Bronchial epithelial cell (primary cell): ENCODE results near the gene CFB. TPM values are rescaled to one million over a fixed set of nuclear protein-coding genes. Genes with fewer than 3 reads are reported as not detected.

ENCODE experiments used
- DNase-seq: peaks from one replicate; pipeline ENCODE4 v3.0.0-alpha.2; 2010; ENCODE audit warnings: low read depth
- FAIRE-seq: peaks from 2 replicates; lab custom pipeline; 2011; peaks lifted over from hg19 to GRCh38; lab: Jason Lieb, UNC
- H3K27me3 ChIP-seq: 2 replicates; pipeline ENCODE4 v1.5.1; 2011; ENCODE audit warnings: low read length; ENCODE audit not compliant: control insufficient read depth, insufficient read depth
- H3K36me3 ChIP-seq: 2 replicates; pipeline ENCODE4 v1.5.1; 2011; ENCODE audit warnings: low read length; ENCODE audit not compliant: control insufficient read depth, insufficient read depth
- H3K4me3 ChIP-seq: 2 replicates; pipeline ENCODE4 v1.5.1; 2011; ENCODE audit warnings: mild to moderate bottlenecking, low read depth, low read length, control low read depth
- total RNA-seq: library from RNA; depleted of rRNA; stranded (reverse); fragments of >200 nt; gene quantifications from 2 replicates; pipeline ENCODE4 v1.2.1, GENCODE V29; 2014
- TF ChIP-seq, protein P1 (sequence below): IDR thresholded peaks from 2 replicates; pipeline ENCODE4 v1.5.1; 2011; ENCODE audit warnings: mild to moderate bottlenecking, moderate library complexity, low read length, control low read depth, inconsistent platforms; ENCODE audit not compliant: insufficient read depth, severe bottlenecking

The CFB gene
- total RNA-seq, 1 donor from 2014 or later, result 2.6 TPM

DNA sequence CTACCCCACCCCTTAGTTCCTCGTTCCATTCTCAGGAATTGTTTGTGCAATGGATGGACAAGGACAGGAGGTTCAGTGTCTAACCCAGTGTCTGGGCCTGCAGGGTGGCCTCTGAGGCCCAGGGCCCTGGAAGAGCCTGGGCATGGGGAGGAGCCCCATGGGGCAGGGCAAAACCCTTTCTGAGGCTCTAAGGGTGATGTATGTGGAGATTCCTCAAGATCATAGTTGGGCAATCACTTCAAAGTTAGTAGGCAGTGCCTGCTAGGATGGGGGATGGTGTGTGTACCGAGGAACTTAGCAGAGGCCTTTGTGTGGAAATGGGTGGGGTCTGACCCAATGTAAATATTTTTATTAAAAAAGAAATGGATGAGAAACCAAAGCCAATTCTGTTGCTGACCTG lies 25.1 kb upstream of the CFB start:
- Histone ChIP-seq H3K27me3 (no peaks in the 10 kb centered on the region), H3K36me3 (no peaks in the 10 kb centered on the region), H3K4me3 (no peak overlapping the region)
- DNase-seq (no peak), FAIRE-seq (no peak)
- TF ChIP-seq, protein P1, sequence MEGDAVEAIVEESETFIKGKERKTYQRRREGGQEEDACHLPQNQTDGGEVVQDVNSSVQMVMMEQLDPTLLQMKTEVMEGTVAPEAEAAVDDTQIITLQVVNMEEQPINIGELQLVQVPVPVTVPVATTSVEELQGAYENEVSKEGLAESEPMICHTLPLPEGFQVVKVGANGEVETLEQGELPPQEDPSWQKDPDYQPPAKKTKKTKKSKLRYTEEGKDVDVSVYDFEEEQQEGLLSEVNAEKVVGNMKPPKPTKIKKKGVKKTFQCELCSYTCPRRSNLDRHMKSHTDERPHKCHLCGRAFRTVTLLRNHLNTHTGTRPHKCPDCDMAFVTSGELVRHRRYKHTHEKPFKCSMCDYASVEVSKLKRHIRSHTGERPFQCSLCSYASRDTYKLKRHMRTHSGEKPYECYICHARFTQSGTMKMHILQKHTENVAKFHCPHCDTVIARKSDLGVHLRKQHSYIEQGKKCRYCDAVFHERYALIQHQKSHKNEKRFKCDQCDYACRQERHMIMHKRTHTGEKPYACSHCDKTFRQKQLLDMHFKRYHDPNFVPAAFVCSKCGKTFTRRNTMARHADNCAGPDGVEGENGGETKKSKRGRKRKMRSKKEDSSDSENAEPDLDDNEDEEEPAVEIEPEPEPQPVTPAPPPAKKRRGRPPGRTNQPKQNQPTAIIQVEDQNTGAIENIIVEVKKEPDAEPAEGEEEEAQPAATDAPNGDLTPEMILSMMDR, result no peak

DNA sequence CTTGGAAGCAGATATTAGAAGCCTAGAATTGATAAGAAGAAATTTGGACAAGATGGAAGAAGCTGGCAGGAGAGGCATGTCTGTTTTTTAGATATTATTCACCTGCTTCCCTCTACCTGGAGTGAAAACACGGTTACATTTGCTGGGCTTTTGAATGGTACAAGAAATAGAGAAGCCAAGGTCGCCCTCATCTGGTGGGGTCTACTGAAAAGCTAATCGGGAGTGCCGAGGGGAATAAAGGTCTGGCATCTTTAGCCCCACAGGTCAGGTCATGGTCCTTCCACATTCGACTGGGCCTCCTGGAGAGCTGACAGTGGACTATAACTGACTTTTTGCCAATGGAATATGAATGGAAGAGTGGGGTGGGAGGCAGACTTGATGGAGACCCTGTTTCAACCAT lies 23.0 kb upstream of the CFB start:
- H3K36me3 ChIP-seq, result no peaks in the 10 kb centered on the region
- DNase-seq (no peak), FAIRE-seq (no peak)
- no peaks in the 10 kb centered on the region for H3K27me3 ChIP-seq
- no peak overlapping the region for H3K4me3 ChIP-seq
- TF ChIP-seq, protein P1, result no peak

DNA sequence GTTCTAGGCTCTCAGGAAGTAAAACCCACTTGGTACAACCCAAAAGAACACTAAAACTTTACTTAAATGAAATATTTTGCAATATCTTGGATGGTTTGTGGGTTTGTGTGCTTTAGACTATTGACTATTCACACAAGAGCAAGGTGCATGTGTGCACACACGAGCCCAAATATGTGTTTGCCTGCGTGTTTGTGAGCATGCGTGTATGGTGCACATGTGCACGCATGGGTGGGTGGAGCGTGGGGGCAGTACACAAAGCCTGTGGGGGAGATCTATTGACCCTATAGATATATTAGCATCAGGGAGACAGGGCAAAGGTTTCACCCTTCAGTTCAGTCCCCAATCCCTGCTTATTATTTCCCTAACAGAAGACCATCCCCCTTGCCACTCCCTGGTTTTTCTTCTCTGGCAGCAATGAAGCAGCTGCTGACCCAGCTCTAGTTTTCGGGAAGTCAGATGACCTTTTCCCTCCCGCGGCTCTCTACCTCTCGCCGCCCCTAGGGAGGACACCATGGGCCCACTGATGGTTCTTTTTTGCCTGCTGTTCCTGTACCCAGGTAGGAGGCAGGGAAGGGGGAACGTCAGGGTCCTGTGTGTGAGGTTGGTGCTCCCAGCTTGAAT lies 18.5 kb upstream of the CFB start, which contains the start of gene C2:
TSS of gene C2 (plus strand) at position 476 of the 621 bp plus-strand sequence. CDS start at position 512, 36 bp downstream.
- TF ChIP-seq, protein P1, result no peak
- no peak within 1 kb of the TSS for H3K4me3 ChIP-seq
- FAIRE-seq (no peak), DNase-seq (no peak)
- no peaks in the 10 kb centered on the region for H3K27me3 ChIP-seq
- no peaks in the 10 kb centered on the region for H3K36me3 ChIP-seq

DNA sequence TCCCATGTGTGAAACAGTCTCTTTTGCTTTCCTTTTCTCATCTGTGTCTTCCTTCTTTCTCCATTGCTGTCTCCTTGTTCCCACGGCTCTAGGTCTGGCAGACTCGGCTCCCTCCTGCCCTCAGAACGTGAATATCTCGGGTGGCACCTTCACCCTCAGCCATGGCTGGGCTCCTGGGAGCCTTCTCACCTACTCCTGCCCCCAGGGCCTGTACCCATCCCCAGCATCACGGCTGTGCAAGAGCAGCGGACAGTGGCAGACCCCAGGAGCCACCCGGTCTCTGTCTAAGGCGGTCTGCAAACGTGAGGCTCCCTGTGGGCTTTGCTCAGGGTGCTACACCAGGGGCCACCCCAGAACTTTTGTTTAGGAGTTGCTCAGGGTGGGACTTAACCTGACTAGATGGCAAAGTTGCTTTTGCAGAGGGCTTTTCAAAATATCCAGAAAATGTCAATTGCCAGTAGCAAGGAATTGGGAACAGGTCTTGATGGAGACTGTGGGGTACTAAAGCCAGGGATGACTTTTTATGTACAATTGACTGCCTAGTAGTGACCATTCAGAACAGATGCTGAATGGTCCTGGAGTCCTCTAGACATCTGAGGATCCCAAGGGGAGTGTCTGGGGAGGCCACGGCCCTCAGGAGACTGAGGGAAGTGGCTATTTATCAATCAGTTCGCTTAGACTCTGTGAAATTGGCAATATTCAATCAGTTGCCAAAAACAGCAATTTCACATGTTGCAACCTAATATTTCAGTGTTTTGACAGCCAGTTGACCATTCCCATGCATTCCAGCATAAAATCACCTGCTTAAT lies 17.8 kb upstream of the CFB start:
- Histone ChIP-seq H3K27me3 (no peaks in the 10 kb centered on the region), H3K36me3 (no peaks in the 10 kb centered on the region), H3K4me3 (no peak overlapping the region)
- TF ChIP-seq, protein P1, result no peak
- FAIRE-seq, result peak; percentile 47
- DNase-seq, result no peak

DNA sequence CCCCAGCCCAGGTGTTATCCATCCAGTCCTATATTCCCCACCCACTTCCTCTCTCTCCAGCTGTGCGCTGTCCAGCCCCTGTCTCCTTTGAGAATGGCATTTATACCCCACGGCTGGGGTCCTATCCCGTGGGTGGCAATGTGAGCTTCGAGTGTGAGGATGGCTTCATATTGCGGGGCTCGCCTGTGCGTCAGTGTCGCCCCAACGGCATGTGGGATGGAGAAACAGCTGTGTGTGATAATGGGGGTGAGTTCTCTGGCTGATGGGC lies 17.3 kb upstream of the CFB start:
- Histone ChIP-seq H3K36me3 (no peaks in the 10 kb centered on the region), H3K4me3 (no peak overlapping the region), H3K27me3 (no peaks in the 10 kb centered on the region)
- TF ChIP-seq, protein P1, result no peak
- FAIRE-seq (no peak), DNase-seq (no peak)
